ENCODE data around the gene ITCH. TPM values are rescaled to one million over a fixed set of nuclear protein-coding genes. Genes with fewer than 3 reads are reported as not detected.

The ITCH gene
- total and polyA plus RNA-seq, 9 of the 15 experiments (the other 6 are each of a cell fraction or from before 2014, with no cell fraction given): 7.5 to 53.0 (median 22.9) TPM

- H3K9me3 ChIP-seq (replicated peaks; ENCODE audit: control insufficient read depth, insufficient read depth, low read depth, low read length): no peaks in the 10 kb centered on the region
- BruUV-seq (replicated peaks): no TSS peak
- H3K36me3 ChIP-seq (ENCODE audit: control insufficient read depth, insufficient read depth, low read length): peaks cover 55% of the 10 kb centered on the region
- WGBS (ENCODE audit: insufficient coverage, low coverage, missing lambda C conversion rate): 91% methylated on average over 8 of the region's 8 CpGs
- H3K4me1 ChIP-seq (replicated peaks in 1 of 2; ENCODE audit: control insufficient read depth in 2 of 2, insufficient read depth in 2 of 2, low read length in 2 of 2): peaks cover 0 to 3% of the 10 kb centered on the region in 2 experiments; a peak in 2 of 5 replicates
- H3K27me3 ChIP-seq (ENCODE audit: control insufficient read depth in 2 of 2, insufficient read depth in 2 of 2, low read length in 2 of 2): no peaks in the 10 kb centered on the region
- no peak overlapping the region for H3K9ac ChIP-seq (ENCODE audit: insufficient read depth in 1 of 2, low read depth in 2 of 2, low read length in 2 of 2)
- no peak for ATAC-seq
- intact Hi-C loops (cut with micrococcal nuclease) (loop anchor here (5.0 kb wide), 3 partner anchors 228 to 347 kb away; no protein-coding TSS in a partner anchor), in situ Hi-C loops (cut with MboI) (loop anchor here (10.0 kb wide), 1 partner anchor 165 kb away; the partner anchor contains the start of gene TP53INP2)
- H3K4me2 ChIP-seq (ENCODE audit: insufficient read depth, low read length): no peak overlapping the region
- H2AFZ ChIP-seq (ENCODE audit: low read depth, low read length): no peak overlapping the region
- POLR2A ChIA-PET: interaction anchor here (1.2 to 1.9 kb wide), 2 partner anchors 166 to 230 kb away, joined by 4 to 7 read pairs; no protein-coding TSS in a partner anchor
- H3K4me3 ChIP-seq: no peak overlapping the region
- no peak for DNase-seq (ENCODE audit: extremely low read depth in 1 of 4, low spot score in 3 of 4)
- no peak for FAIRE-seq
- H3K27ac ChIP-seq (ENCODE audit: extremely low read depth, low read depth, low read length): no peak overlapping the region
- H3K9me1 ChIP-seq (ENCODE audit: control insufficient read depth, insufficient read depth, low read length): no peaks in the 10 kb centered on the region
- no peaks in the 10 kb centered on the region for H3K79me2 ChIP-seq (ENCODE audit: control insufficient read depth, insufficient read depth, low read length)
- CTCF ChIA-PET (ENCODE audit: low intra/inter-chr PET ratio): no interaction called here
- TF ChIP-seq TGIF2 (CRISPR knock-in tag; IDR thresholded peaks at IDR 0.05): no peak
- TF ChIP-seq E2F8 (IDR thresholded peaks at IDR 0.05; ENCODE audit: low read depth, partially characterized antibody): no peak
- no peak for TF ChIP-seq ZNF57 (CRISPR knock-in tag; IDR thresholded peaks at IDR 0.05)
- no peak for TF ChIP-seq SRSF1 (IDR thresholded peaks at IDR 0.05; ENCODE audit: low read depth, low read length)
- no peak for TF ChIP-seq KAT2B (IDR thresholded peaks at IDR 0.05; ENCODE audit: low read depth, low read length)
- TF ChIP-seq TRIM28 (IDR thresholded peaks at IDR 0.05): no peak
- TF ChIP-seq ZNF134 (CRISPR knock-in tag; conservative IDR thresholded peaks at IDR 0.05): no peak
- no peak for TF ChIP-seq ZNF347 (CRISPR knock-in tag; IDR thresholded peaks at IDR 0.05; ENCODE audit: low read depth)
- no peak for TF ChIP-seq NR3C1 (CRISPR knock-in tag; IDR thresholded peaks at IDR 0.05)
- no peak for TF ChIP-seq RBM39 (optimal IDR thresholded peaks at IDR 0.05; ENCODE audit: low read depth, low read length)
- H4K20me1 ChIP-seq (replicated peaks; ENCODE audit: control insufficient read depth, insufficient read depth, low read length): no peaks in the 10 kb centered on the region
These were observed 176.7 kb downstream of the ITCH start for GRCh38 chr20:34539756-34540155.
